Posterior vena cava (tissue), 2 donors: Measurements from ENCODE around the gene LRRK2. TPM values are rescaled to one million over a fixed set of nuclear protein-coding genes. Genes with fewer than 3 reads are reported as not detected.
"Not testable (repeated sequence)": the region's sequence is repeated elsewhere in the genome, so short reads cannot be mapped to it uniquely, and the experiment has no call there.

Experiments
- DNase-seq: peaks from one replicate; pipeline ENCODE4 v3.0.0-alpha.2; 2020; ENCODE audit warnings: low spot score
- intact Hi-C, 2 donors: fragments of 100-400 bp; cut with DNase I; formaldehyde crosslinking; loops; one replicate each; pipeline versions ENCODE4 v1.14.1 to v1.14.2; 2022 to 2023
- total RNA-seq, 2 donors: library from RNA; stranded (reverse); fragmentation: NEBNext Ultra II Directional; extraction: Animal tissue kit (Norgen Biotek cat#: 25700); gene quantifications; one replicate each; pipeline ENCODE4 v1.2.1, GENCODE V29; 2021
- donor health status: DM: yes; HTN: yes; CAD: no.
- donor health status: DM: yes; HTN: yes; CAD: no.

LRRK2 gene
- total RNA-seq, 2 donors from 2014 or later, result 21.2 to 24.4 TPM

DNA sequence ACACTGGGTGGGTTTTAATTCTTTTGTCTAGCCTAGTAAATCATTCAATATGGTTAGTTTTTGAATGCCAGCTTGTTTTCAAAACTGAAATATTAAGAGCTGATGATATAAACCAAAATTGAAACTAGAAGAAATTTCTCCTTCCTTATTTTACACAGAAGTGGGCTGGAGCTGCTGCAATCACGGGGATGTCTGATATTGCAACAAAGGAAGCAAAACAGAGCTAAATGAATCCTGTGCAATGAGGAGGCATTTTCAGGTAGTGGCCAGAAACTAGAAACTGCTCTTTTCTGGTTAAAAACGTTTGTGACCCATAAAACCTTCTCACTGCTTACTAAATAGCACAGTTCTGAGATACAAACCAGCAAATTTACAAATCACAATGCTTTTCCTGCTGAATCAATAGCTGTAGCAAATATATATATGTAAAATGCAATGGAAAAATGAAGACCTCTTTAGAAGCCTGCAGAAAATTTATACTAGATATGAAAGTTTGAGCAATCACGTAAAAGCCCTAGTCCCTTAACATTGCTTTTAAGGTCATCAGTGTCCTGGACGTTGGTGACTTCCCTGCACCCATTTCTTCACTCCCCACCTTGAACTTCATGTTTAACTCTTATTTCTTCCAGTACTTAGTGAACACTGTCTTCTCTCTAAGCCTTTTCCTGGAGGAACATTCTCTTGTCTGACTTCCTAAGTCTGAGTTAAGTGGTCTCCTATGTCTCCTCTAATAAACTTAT is 15.9 kb upstream of the LRRK2 start:
- DNase-seq, result no peak
- intact Hi-C loops, result no loop called here

DNA sequence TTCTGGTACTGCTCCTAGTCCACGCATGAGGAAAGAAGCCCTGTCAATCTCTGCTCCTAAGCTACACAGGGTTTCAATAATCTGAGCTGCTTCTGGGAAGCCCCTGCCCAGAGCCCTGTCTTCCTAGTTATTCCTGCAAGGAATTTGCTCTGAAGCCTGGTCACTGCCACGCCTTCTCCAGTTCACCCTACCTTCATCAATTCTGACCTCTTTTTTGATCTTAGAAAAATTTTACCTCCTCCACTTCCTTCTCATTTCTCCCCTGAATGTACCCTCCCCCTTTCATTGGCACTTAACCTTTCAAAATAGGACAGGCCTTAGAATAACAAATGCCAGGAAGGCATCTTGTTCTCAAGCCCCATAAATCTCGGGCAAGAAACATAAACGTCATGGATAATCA is 14.9 kb upstream of the LRRK2 start:
- no peak for DNase-seq
- intact Hi-C loops, result no loop called here

DNA sequence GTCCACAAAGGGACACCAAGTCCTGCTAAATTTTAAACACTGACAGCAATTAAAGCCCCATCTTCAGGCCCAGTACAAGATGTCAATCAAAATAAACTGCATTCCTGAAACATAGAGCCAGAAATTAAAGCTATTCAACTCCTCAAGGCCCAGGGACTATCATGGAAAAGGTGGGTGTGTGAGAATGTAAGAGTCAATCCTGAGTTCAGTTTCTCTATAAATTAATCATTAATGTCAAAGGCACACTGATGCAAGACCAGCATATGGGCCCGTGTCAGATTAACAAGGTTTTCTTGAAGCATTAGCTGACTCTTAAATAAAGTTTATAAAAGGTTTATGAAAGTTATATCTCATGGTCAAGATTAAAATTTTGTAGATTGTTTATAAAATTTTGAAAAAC is 13.6 kb upstream of the LRRK2 start:
- intact Hi-C loops, result not testable (repeated sequence)

DNA sequence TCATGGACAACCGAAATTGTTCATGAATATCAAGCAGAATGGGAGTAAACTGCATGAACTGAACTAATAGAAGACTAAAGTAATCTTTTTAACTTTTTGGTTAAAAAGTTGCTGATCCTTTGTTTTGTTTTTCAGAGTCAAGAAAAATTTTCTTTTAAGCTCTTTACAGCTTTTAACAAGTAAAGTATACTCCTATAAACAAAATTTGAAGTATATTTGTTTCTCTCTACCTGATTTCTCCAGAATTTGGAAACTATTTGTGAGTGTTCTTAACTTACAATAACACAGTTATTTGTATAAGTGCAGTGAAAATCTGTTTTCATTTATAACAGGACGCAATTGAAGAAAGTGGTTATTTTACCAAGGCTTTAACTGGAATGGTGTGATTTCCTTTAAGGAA is 12.2 kb upstream of the LRRK2 start:
- intact Hi-C loops, result no loop called here
- no peak for DNase-seq

More for the DNA sequence above, 13.6 kb upstream of the LRRK2 start:
- not testable (repeated sequence) for DNase-seq

- no peak for DNase-seq
- intact Hi-C loops, result no loop called here
These were observed 8.8 kb upstream of the LRRK2 start for GRCh38 chr12:40215982-40216381.

DNA sequence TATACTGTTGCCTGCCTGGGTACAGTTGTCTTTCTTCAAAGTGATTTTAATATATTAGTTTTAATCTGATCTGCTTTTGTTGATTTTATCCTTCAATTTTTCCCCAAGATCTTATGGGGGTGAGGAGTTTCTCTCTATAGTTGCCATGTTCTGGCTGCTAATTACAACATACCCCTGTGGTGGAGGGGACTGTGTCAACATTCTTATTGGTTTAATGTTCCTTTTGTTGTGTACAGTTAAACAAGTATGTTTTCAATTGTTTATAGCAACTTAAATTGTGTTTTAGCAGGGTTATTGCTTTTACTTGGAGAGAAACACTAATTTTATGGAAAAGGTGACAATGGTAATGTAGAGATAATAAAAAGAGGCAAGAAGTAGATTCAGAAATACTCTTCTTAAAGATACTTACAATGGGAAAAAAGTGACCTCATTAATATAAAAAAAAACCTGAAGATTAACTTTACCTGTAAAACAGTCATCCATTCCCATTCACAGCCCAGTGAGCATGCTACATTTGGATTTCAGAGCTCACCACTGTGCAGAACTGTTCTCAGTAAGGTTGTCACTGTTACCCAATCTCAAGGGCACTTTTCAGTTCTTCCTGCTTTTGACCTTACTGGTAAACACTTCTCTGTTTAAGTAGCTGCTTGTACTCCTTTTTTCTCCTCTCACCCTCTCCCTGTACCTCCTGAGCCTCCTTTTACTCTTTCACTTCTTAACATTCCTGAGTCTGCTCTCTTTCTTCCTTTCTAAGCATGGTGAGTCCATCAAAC is 8.1 kb upstream of the LRRK2 start:
- intact Hi-C loops, result no loop called here
- no peak for DNase-seq

DNA sequence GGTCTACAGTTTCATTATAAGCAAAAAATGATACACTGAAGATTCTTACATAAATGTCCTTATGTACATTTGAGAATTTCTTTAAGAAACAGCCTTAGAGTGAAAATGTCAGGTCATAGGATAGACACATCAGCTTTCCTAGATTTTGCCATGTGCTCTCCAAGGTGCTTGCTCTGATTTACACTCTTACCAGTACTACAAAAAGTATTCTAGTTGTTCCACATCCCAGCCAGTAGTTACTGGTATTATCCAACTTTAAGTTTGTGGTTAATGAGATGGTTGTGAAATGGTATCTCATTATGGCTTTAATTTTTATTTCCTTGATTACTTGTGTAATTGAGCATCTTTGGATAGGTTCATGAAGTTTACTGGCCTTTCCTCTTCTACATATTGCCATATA is 5.0 kb upstream of the LRRK2 start:
- intact Hi-C loops, result no loop called here
- no peak for DNase-seq

DNA sequence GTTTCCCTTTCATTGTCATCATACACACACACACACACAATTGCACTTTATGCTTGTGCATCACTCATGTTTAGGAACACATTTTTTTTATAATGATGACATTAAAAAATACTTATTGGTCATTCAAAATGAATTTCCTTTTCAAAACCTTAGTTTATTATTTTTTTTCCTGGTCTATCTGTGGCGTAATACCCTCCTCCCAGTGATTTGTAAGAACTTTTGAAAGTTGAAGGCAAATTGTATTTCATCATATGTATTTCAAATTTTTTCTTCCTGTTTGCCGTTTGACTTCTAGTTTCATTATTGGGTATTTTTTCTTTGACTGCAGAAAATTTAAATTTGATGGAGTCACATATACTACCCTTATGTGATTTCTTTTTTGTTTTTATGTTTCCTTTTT is 2.5 kb upstream of the LRRK2 start:
- DNase-seq, result no peak
- intact Hi-C loops, result no loop called here

GRCh38 chr12:40223646-40224045 is 1.2 kb upstream of the LRRK2 start:
- intact Hi-C loops, result no loop called here
- no peak for DNase-seq

DNA sequence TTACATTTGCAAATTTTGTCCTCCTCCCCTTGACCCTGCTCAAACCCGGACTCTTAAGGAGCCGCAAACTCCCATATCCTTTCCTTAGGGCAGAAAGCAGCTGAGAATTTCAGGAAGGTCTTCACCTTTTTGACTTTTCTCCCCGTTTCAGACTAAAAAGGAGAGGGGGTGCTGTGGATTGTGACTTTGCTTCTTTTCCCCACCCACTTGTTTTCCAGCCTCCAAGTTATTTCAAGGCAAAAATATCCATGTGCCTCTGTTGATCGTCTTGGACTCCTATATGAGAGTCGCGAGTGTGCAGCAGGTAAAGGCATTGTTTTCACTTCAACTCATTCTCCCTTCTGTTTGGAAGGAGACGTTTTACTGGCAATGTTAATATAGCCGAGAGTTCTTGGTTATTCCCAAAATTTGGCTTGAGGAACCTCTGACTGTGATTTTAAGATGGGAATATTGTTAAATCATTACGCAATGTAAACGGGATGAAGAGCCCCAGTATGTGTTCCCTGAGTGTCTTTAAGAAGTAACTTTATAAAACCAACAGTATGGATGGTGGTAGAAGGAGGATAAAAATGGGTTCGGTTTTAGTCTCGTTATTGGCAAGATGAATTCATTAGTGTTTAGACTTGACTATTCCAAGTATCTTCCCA is 663 bp downstream of the LRRK2 start:
- DNase-seq, result no peak
- intact Hi-C loops, result no loop called here

GRCh38 chr12:40225984-40226602 is 1.3 kb downstream of the LRRK2 start:
- no peak for DNase-seq
- intact Hi-C loops, result no loop called here

DNA sequence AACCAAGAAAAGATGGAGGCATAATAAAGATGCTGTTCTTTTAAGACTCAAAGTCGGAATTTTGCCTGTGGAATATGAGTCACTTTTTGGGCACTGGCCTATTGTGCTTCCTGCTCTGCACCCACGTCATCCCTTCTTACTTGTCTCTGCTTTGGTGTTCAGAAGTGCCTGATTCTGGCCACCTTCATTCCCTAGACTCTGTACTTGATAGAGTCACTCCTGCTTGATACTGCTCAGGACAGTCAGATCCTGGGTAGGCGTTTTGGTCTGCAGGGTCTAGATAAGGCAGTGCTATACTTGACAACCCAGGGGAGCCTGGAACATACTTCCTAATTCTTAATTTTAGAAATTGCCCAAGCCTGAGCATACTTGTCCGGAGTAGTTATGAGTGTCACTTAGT is 1.9 kb downstream of the LRRK2 start:
- intact Hi-C loops, result no loop called here
- no peak for DNase-seq

DNA sequence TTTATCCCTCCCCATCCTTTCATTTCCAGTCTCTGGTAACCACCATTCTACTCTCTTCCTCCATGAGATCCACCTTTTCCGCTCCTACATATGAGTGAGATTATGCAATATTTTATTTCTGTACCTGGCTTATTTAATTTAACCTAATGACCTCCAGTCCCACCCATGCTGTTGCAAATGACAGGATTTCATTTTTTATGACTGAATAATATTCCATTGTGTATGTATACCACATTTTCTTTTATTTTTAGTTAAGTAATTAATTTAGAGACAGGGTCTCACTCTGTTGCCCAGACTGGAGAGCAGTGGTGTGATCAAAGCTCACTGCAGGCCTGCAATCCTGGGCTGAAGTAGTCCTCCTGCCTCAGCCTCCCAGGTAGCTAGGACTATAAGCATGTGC is 2.6 kb downstream of the LRRK2 start:
- DNase-seq, result no peak
- intact Hi-C loops, result no loop called here

GRCh38 chr12:40228727-40229126 is 3.9 kb downstream of the LRRK2 start:
- DNase-seq, result no peak
- intact Hi-C loops, result no loop called here

DNA sequence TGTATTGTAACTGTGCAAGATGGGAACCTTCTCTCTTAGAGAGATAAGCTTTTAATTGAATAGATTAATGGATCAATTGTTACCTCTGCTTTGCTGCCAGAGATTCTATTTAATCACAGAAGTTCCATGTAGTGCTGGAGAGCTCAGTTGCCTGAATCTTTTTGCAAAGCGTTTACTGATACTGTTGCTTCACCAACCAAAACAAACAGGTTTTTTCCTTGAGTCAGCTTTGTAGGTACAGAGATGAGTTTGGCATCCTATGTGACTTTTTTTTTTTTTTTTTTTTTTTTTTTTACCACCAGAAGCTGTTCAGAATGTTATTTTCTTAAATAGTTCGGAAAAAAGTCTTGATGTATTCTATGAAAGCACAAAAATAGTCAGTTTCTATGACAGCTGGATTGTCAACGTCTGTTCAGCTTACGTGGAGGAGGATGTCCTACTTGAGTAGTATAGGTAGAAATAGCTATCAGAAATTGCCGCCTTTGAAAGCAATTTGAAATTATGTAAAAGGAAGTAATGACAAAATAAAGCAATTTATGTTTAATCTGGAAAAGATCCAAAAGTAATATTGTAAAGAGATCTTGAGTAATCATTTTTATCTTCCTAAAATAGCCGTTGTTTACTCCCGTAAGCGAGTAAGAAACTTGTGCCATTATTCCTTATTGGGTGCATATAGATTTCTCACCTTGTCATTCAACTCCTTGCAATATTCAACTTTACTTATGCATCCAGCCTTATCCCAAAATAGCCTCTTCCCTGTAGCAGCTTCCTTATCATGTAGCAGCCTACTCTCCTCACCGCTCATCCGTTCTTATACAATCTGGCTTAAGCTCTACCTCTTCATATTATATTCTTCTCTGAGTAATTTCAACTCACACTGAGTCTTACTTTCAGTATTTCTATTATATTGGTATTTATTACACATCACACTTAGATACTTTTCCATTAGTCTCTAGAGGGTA is 5.2 kb downstream of the LRRK2 start:
- intact Hi-C loops, result no loop called here

GRCh38 chr12:40232602-40233001 is 7.8 kb downstream of the LRRK2 start:
- no peak for DNase-seq
- intact Hi-C loops, result no loop called here

More for the DNA sequence above, 5.2 kb downstream of the LRRK2 start:
- no peak for DNase-seq

DNA sequence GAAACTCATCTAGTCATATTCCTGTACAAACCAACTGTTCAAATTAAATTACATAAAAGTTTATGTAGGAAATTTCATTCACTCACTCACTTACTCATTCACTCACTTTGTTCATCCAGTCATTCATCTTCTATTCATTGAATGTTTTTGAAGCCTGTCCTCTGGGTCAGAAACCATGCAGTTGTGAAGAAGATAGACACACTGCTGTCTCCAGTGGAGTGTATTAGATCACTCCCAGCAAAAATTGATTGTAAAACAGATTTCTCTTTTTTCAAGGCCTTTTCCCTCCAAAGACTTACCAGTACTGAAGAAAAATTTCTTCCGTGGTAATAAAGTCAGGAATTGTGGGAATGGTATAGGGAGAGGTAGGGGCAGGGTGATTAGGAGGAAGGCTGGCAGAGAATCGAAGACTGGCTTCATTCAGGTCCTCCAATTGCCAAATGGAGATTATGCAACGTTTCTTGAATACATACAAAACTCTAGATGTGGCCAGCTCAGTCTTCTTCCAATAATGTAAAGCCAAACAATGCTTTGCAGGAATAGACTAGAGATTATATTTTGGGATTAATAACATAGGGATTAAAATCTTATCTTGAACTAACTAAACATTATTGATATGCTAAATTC is 9.1 kb downstream of the LRRK2 start:
- intact Hi-C loops, result no loop called here
- no peak for DNase-seq

DNA sequence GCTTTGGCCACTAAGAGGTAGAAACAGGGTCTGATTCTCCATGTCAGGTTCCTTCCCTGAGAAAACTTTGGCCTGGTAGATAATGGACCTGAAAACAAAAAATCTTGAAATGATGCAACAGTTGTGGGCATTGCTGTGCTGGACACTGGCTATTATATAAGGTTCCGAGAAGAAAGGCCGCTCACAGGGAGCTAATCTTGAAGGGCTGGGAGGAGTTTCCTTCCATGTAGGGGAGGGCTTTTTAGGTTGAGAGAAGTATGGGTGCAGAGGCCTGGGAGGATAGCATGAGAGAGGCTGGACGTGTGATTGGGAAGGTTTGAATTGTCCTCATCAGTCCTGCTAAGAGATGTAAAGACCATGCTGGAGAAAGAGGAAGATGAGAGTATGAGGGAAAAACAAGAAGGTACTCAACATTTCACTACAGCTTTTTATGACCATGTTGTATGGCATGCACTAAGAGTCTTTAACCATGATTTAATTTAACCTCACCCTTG is 11.6 kb downstream of the LRRK2 start:
- intact Hi-C loops, result no loop called here
- no peak for DNase-seq
